Nephron progenitor cell (in vitro differentiated cells): ENCODE measurements around the gene CCDC141.

Source experiments
- DNase-seq: peaks from one replicate; pipeline ENCODE4 v3.0.0; 2021
- H3K27ac Mint-ChIP-seq: 2 replicates; pipeline ENCODE4 v1.8.0; 2021; ENCODE audit warnings: mild to moderate bottlenecking, moderate library complexity, mixed read lengths
- H3K27me3 Mint-ChIP-seq: 2 replicates; pipeline ENCODE4 v1.8.0; 2021; ENCODE audit warnings: mild to moderate bottlenecking, low read depth, mixed read lengths; ENCODE audit not compliant: poor library complexity
- H3K36me3 Mint-ChIP-seq: 2 replicates; pipeline ENCODE4 v1.8.0; 2021; ENCODE audit warnings: low read depth, mixed read lengths
- H3K4me1 Mint-ChIP-seq: 2 replicates; pipeline ENCODE4 v1.8.0; 2021; ENCODE audit warnings: mixed read lengths
- H3K4me3 Mint-ChIP-seq: 2 replicates; pipeline ENCODE4 v1.8.0; 2021; ENCODE audit warnings: mild to moderate bottlenecking, moderate library complexity, mixed read lengths
- H3K9me3 Mint-ChIP-seq: 2 replicates; pipeline ENCODE4 v1.8.0; 2021; ENCODE audit warnings: mild to moderate bottlenecking, moderate library complexity, mixed read lengths
- CTCF ChIP-seq: fragments of 200-600 bp; sonication (generic); IDR thresholded peaks from 2 replicates; pipeline ENCODE4 v1.5.0; 2021; ENCODE audit warnings: antibody characterized with exemption

The CCDC141 gene

GRCh38 chr2:178934571-178934970, 115.4 kb downstream of the CCDC141 start:
- Mint-ChIP-seq H3K27me3 (no peaks in the 10 kb centered on the region), H3K4me1 (no peaks in the 10 kb centered on the region), H3K27ac (no peak overlapping the region), H3K9me3 (peaks cover 56% of the 10 kb centered on the region), H3K4me3 (no peak overlapping the region), H3K36me3 (peaks cover 47% of the 10 kb centered on the region)
- TF ChIP-seq CTCF: no peak
- DNase-seq: no peak

- no peaks in the 10 kb centered on the region for H3K27me3 Mint-ChIP-seq
- no peak overlapping the region for H3K27ac Mint-ChIP-seq
- DNase-seq: no peak
- no peaks in the 10 kb centered on the region for H3K4me1 Mint-ChIP-seq
- peaks cover 46% of the 10 kb centered on the region for H3K36me3 Mint-ChIP-seq
- H3K9me3 Mint-ChIP-seq: peaks cover 55% of the 10 kb centered on the region
- TF ChIP-seq CTCF: no peak
- H3K4me3 Mint-ChIP-seq: no peak overlapping the region
These were observed 116.4 kb downstream of the CCDC141 start for GRCh38 chr2:178933493-178933892.

DNA sequence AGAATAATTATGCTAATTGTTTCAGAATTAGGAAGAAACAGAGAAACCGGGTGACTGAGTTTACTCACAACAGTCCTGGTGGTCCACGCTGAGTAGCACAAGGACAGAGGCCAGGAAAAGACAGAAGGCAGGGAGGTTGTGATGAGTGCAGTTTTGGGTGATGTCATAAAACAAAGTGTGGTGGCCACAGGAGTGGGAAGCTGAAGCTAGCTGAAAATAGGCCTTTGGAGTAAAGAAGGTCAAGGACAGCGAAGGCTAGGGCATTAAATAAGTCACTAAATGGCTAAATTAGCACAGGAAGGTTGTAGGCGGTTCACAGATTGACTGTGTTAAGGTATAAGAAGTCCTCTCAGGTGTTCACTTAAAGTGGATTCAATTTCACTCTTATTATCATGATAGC, 121.9 kb downstream of the CCDC141 start:
- Mint-ChIP-seq H3K36me3 (peaks cover 14% of the 10 kb centered on the region), H3K4me3 (no peak overlapping the region), H3K27ac (no peak overlapping the region), H3K9me3 (peaks cover 19% of the 10 kb centered on the region), H3K4me1 (peaks cover 6% of the 10 kb centered on the region), H3K27me3 (no peaks in the 10 kb centered on the region)
- no peak for DNase-seq
- TF ChIP-seq CTCF: no peak

DNA sequence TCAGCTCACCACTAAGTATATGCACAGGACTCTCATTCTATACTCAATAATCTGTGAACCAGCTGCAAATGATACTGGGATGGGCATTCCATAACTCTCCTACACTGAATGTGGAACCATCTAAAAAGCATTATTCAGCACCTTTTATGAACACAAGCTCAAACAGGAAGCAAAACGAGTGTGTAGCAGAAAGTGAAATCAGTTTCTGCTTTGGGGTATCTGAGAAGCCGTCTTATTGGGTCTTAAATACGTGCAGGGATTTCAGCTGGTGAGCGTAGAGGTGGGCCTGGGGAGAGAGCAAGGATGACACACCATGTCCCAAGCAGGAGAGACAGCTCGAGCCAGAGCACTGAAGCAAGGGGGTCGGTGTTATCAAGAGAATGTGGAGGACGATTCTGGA, 122.8 kb downstream of the CCDC141 start:
- TF ChIP-seq CTCF: no peak
- peaks cover 6% of the 10 kb centered on the region for H3K4me1 Mint-ChIP-seq
- no peak overlapping the region for H3K4me3 Mint-ChIP-seq
- no peak for DNase-seq
- no peaks in the 10 kb centered on the region for H3K27me3 Mint-ChIP-seq
- H3K27ac Mint-ChIP-seq: no peak overlapping the region
- H3K36me3 Mint-ChIP-seq: peaks cover 14% of the 10 kb centered on the region
- peaks cover 19% of the 10 kb centered on the region for H3K9me3 Mint-ChIP-seq

GRCh38 chr2:178924817-178925216, 125.1 kb downstream of the CCDC141 start:
- no peak overlapping the region for H3K27ac Mint-ChIP-seq
- no peak overlapping the region for H3K4me3 Mint-ChIP-seq
- peaks cover under 1% of the 10 kb centered on the region for H3K9me3 Mint-ChIP-seq
- DNase-seq: no peak
- no peak for TF ChIP-seq CTCF
- no peaks in the 10 kb centered on the region for H3K27me3 Mint-ChIP-seq
- peaks cover 6% of the 10 kb centered on the region for H3K4me1 Mint-ChIP-seq
- peaks cover under 1% of the 10 kb centered on the region for H3K36me3 Mint-ChIP-seq

DNA sequence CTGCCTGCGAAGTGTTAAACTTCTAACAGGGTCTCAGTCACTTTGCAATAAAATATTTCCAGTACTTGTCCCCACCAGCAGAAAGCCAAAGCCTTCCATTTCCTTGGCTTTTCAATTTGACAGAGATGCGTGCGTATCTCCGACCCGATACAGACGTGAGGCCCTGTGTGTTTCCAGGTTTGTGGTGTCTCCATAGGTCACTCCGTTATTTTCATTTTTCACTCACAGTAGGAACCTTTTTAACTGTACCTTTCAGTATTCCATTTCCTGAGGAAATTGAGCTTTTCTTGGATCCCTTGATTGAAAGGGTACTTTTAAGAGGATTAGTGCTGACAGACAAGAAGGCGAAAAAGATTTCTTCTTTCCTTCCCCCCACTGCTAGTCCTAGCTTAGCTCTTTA, 126.4 kb downstream of the CCDC141 start:
- H3K27ac Mint-ChIP-seq: peak overlapping the region; percentile 11

More for the DNA sequence above, 126.4 kb downstream of the CCDC141 start:
- Mint-ChIP-seq H3K4me1 (peaks cover 8% of the 10 kb centered on the region), H3K4me3 (no peak overlapping the region), H3K9me3 (no peaks in the 10 kb centered on the region), H3K36me3 (no peaks in the 10 kb centered on the region), H3K27me3 (no peaks in the 10 kb centered on the region)
- no peak for DNase-seq
- TF ChIP-seq CTCF: no peak
